ENCODE measurements around the gene LRFN5. TPM values are rescaled to one million over a fixed set of nuclear protein-coding genes. Genes with fewer than 3 reads are reported as not detected.
A peak's percentile ranks its signal among the peaks of the same experiment; 100 is the strongest.

Gene LRFN5
- total RNA-seq, 1 experiment from 2014 or later: 15.8 TPM

DNA sequence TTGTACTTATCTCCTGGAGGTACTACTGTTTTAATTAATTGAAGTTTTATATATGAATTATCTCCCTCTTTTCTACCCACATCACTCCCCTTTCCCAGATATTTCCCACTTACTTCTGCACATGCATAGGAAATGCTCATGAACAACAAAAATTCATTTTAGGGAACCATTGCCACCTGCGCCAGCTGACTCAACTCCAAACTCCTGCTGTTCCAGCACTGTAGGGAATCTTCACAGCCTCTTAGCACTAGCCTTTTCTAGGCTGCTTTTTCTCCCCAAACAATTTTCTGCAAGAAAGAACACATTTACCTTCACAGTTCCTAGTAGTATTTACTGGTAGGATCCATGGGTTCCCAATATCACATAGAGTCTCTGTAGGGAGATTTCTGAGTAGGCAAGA is 268.4 kb downstream of the LRFN5 start (continued):
- TF ChIP-seq EMX1 (CRISPR knock-in tag; IDR thresholded peaks at IDR 0.05) (no peak), ZNF671 (CRISPR knock-in tag; IDR thresholded peaks at IDR 0.05) (no peak)
- TF ChIP-seq, protein P1, sequence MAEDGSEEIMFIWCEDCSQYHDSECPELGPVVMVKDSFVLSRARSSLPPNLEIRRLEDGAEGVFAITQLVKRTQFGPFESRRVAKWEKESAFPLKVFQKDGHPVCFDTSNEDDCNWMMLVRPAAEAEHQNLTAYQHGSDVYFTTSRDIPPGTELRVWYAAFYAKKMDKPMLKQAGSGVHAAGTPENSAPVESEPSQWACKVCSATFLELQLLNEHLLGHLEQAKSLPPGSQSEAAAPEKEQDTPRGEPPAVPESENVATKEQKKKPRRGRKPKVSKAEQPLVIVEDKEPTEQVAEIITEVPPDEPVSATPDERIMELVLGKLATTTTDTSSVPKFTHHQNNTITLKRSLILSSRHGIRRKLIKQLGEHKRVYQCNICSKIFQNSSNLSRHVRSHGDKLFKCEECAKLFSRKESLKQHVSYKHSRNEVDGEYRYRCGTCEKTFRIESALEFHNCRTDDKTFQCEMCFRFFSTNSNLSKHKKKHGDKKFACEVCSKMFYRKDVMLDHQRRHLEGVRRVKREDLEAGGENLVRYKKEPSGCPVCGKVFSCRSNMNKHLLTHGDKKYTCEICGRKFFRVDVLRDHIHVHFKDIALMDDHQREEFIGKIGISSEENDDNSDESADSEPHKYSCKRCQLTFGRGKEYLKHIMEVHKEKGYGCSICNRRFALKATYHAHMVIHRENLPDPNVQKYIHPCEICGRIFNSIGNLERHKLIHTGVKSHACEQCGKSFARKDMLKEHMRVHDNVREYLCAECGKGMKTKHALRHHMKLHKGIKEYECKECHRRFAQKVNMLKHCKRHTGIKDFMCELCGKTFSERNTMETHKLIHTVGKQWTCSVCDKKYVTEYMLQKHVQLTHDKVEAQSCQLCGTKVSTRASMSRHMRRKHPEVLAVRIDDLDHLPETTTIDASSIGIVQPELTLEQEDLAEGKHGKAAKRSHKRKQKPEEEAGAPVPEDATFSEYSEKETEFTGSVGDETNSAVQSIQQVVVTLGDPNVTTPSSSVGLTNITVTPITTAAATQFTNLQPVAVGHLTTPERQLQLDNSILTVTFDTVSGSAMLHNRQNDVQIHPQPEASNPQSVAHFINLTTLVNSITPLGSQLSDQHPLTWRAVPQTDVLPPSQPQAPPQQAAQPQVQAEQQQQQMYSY (CRISPR knock-in tag; IDR thresholded peaks at IDR 0.05): no peak

- ATAC-seq: no peak
- H3K27me3 Mint-ChIP-seq (ENCODE audit: low read depth): no peaks in the 10 kb centered on the region
- no peak overlapping the region for H3K4me3 Mint-ChIP-seq
- TF ChIP-seq, protein P2, sequence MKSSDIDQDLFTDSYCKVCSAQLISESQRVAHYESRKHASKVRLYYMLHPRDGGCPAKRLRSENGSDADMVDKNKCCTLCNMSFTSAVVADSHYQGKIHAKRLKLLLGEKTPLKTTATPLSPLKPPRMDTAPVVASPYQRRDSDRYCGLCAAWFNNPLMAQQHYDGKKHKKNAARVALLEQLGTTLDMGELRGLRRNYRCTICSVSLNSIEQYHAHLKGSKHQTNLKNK (CRISPR knock-in tag; IDR thresholded peaks at IDR 0.05): no peak
- no peak for TF ChIP-seq GABPB1 (CRISPR knock-in tag; IDR thresholded peaks at IDR 0.05)
- TF ChIP-seq ATF6 (CRISPR knock-in tag; IDR thresholded peaks at IDR 0.05): no peak
- TF ChIP-seq CBFB (CRISPR knock-in tag; IDR thresholded peaks at IDR 0.05; ENCODE audit: low read depth): no peak
- TF ChIP-seq ZNF232 (CRISPR knock-in tag; IDR thresholded peaks at IDR 0.05): no peak
- TF ChIP-seq, protein P3, sequence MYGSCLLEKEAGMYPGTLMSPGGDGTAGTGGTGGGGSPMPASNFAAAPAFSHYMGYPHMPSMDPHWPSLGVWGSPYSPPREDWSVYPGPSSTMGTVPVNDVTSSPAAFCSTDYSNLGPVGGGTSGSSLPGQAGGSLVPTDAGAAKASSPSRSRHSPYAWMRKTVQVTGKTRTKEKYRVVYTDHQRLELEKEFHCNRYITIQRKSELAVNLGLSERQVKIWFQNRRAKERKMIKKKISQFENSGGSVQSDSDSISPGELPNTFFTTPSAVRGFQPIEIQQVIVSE (CRISPR knock-in tag; IDR thresholded peaks at IDR 0.05; ENCODE audit: borderline replicate concordance): no peak
- TF ChIP-seq ZNF219 (CRISPR knock-in tag; IDR thresholded peaks at IDR 0.05; ENCODE audit: borderline replicate concordance): no peak
- TF ChIP-seq, protein P1 (CRISPR knock-in tag; IDR thresholded peaks at IDR 0.05): no peak
- H3K9me3 Mint-ChIP-seq: 0 out of 2 replicates have a peak, but pooled peaks cover 4% of the 10 kb centered on the region
- ChIA-PET CTCF (no interaction called here), POLR2A (interaction anchor here (0.6 kb wide), 1 partner anchor 93 kb away, joined by 3 read pairs; no protein-coding TSS in a partner anchor)
- no peak for DNase-seq (ENCODE audit: low spot score)
- no peaks in the 10 kb centered on the region for H3K36me3 Mint-ChIP-seq
- H3K4me1 Mint-ChIP-seq: peaks cover 3% of the 10 kb centered on the region; the same call in 1 of the 2 replicates
- no peak overlapping the region for H3K27ac Mint-ChIP-seq
These were observed 271.6 kb downstream of the LRFN5 start for GRCh38 chr14:41878321-41878720.

GRCh38 chr14:41891624-41892023 is 284.9 kb downstream of the LRFN5 start:
- DNase-seq (ENCODE audit: low spot score) (no peak), ATAC-seq (no peak)
- Mint-ChIP-seq H3K4me3 (no peak overlapping the region), H3K9me3 (no peaks in the 10 kb centered on the region), H3K27ac (peak overlapping the region; percentile 1; the same call in 1 of the 2 replicates), H3K4me1 (no peaks in the 10 kb centered on the region), H3K27me3 (ENCODE audit: low read depth) (no peaks in the 10 kb centered on the region), H3K36me3 (no peaks in the 10 kb centered on the region)
- POLR2A ChIA-PET: no interaction called here
- CTCF ChIA-PET: interaction anchor here (0.7 kb wide), 1 partner anchor 282 kb away, joined by 3 read pairs; no protein-coding TSS in a partner anchor
- TF ChIP-seq TCF7 (CRISPR knock-in tag; IDR thresholded peaks at IDR 0.05; ENCODE audit: low read depth) (no peak), ZNF423 (CRISPR knock-in tag; IDR thresholded peaks at IDR 0.05) (no peak), RORB (CRISPR knock-in tag; IDR thresholded peaks at IDR 0.05) (no peak), ESRRA (CRISPR knock-in tag; IDR thresholded peaks at IDR 0.05; ENCODE audit: borderline replicate concordance) (no peak), NFATC4 (CRISPR knock-in tag; IDR thresholded peaks at IDR 0.05) (no peak), NR1H2 (CRISPR knock-in tag; IDR thresholded peaks at IDR 0.05) (no peak), KAT7 (CRISPR knock-in tag; IDR thresholded peaks at IDR 0.05; ENCODE audit: borderline replicate concordance) (no peak), NR3C1 (CRISPR knock-in tag; conservative IDR thresholded peaks at IDR 0.05; ENCODE audit: low read depth) (no peak), ZNF219 (CRISPR knock-in tag; IDR thresholded peaks at IDR 0.05; ENCODE audit: borderline replicate concordance) (no peak), JAZF1 (CRISPR knock-in tag; IDR thresholded peaks at IDR 0.05) (no peak), ETV6 (CRISPR knock-in tag; IDR thresholded peaks at IDR 0.05) (no peak), ZBTB43 (CRISPR knock-in tag; IDR thresholded peaks at IDR 0.05) (no peak)
- TF ChIP-seq, protein P4, sequence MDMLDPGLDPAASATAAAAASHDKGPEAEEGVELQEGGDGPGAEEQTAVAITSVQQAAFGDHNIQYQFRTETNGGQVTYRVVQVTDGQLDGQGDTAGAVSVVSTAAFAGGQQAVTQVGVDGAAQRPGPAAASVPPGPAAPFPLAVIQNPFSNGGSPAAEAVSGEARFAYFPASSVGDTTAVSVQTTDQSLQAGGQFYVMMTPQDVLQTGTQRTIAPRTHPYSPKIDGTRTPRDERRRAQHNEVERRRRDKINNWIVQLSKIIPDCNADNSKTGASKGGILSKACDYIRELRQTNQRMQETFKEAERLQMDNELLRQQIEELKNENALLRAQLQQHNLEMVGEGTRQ (CRISPR knock-in tag; IDR thresholded peaks at IDR 0.05): no peak
